NT2/D1 (cell line): ENCODE data around the gene CD81.
"Not testable (repeated sequence)": the region's sequence is repeated elsewhere in the genome, so short reads cannot be mapped to it uniquely, and the experiment has no call there.

Experiments used
- DNase-seq: peaks from one replicate; pipeline ENCODE4 v3.0.0-alpha.2; 2011; ENCODE audit warnings: low read depth, low spot score
- H3K27me3 ChIP-seq: 2 replicates; pipeline ENCODE4 v1.6.0; 2011; ENCODE audit warnings: mild to moderate bottlenecking; ENCODE audit not compliant: insufficient read length, insufficient read depth
- H3K36me3 ChIP-seq: 2 replicates; pipeline ENCODE4 v1.6.1; 2011; ENCODE audit warnings: mild to moderate bottlenecking, low read length, mixed read lengths; ENCODE audit not compliant: insufficient read depth, insufficient read length
- H3K4me1 ChIP-seq: 2 replicates; pipeline ENCODE4 v1.5.1; 2011; ENCODE audit not compliant: insufficient read depth, insufficient read length
- H3K4me3 ChIP-seq: 2 replicates; pipeline ENCODE4 v1.5.1; 2011; ENCODE audit warnings: low read depth; ENCODE audit not compliant: insufficient read length
- H3K9ac ChIP-seq: 2 replicates; pipeline ENCODE4 v1.6.0; 2011; ENCODE audit warnings: low read depth; ENCODE audit not compliant: insufficient read length
- H3K9me3 ChIP-seq: 2 replicates; pipeline ENCODE4 v1.5.1; 2011; ENCODE audit warnings: mild to moderate bottlenecking, low read length; ENCODE audit not compliant: insufficient read depth
- SUZ12 ChIP-seq: IDR thresholded peaks from 2 replicates; pipeline ENCODE4 v1.6.1; 2011; ENCODE audit not compliant: insufficient read length, insufficient read depth; ENCODE audit errors: extremely low read depth
- YY1 ChIP-seq: IDR thresholded peaks from 2 replicates; pipeline ENCODE4 v1.6.1; 2011; ENCODE audit not compliant: insufficient read length, insufficient read depth
- ZNF274 ChIP-seq: IDR thresholded peaks from 2 replicates; pipeline ENCODE4 v1.6.1; 2011; ENCODE audit warnings: mild to moderate bottlenecking, low read depth, low read length

Gene CD81, protein sequence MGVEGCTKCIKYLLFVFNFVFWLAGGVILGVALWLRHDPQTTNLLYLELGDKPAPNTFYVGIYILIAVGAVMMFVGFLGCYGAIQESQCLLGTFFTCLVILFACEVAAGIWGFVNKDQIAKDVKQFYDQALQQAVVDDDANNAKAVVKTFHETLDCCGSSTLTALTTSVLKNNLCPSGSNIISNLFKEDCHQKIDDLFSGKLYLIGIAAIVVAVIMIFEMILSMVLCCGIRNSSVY

DNA sequence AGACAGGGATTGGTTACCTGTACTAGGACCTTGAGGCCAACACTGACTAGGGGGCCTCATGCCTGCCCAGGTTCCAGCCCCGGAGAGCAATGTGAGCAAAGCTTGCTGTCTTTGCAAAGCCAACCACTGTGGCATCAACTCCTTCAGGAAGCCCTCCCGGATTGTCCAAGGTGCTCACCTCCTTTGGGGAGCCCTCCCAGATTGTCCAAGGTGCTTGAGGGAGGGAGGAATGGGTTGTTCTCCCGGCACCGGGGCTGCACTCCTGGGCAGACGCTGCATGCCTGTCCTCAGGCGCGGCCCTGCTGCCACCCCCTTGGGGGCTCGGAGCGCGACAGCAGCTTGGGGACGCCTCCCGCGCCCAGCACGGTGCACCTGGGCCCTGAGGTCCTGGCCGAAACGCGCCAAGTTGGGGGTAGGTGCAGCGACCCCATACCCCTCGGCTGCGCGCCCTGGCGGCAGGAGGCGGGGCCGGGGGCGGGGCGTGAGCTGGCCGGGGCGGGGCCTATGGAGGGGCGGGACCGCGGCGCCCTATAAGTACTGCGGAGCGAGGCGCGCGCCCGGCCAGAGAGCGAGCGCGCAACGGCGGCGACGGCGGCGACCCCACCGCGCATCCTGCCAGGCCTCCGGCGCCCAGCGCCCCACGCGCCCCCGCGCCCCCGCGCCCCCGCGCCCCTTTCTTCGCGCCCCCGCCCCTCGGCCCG, at the start of gene CD81:
CD81 (plus strand) TSS at position 560 of the 701 bp plus-strand sequence. CDS start 240 bp downstream, outside the sequence.
- Histone ChIP-seq H3K9ac (peak within 1 kb of the TSS; percentile 97), H3K4me3 (peak within 1 kb of the TSS; percentile 98), H3K9me3 (no peaks in the 10 kb centered on the region), H3K27me3 (peaks cover 12% of the 10 kb centered on the region), H3K36me3 (peaks cover 39% of the 10 kb centered on the region), H3K4me1 (peaks cover 32% of the 10 kb centered on the region)
- TF ChIP-seq SUZ12 (no peak), YY1 (no peak), ZNF274 (no peak)
- no peak for DNase-seq

DNA sequence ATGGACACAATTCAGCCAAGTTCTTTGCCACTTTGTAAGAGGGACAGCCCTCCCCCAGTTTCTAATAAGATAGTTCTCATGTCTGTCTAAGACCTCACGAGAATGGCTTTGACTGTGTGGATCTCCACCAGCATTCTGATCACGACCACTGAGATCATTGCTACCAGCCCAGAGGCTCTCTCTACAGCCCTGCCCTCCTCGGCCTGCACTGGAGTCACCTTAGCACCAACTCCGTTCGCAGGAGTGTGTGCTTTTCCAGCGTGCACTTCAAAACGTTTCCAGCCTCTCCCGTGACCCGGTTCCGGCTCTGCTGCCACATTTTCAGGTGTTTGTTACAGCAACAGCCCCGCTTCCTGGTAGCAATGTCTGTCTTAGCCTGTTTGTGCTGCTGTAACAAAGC, 49.1 kb upstream of the CD81 start:
- peaks cover 24% of the 10 kb centered on the region for H3K9me3 ChIP-seq
- DNase-seq, result no peak
- TF ChIP-seq SUZ12, result no peak
- TF ChIP-seq ZNF274, result no peak
- TF ChIP-seq YY1, result no peak
- no peaks in the 10 kb centered on the region for H3K4me1 ChIP-seq
- no peaks in the 10 kb centered on the region for H3K36me3 ChIP-seq
- H3K9ac ChIP-seq, result no peak overlapping the region
- no peaks in the 10 kb centered on the region for H3K27me3 ChIP-seq
- H3K4me3 ChIP-seq, result no peak overlapping the region

DNA sequence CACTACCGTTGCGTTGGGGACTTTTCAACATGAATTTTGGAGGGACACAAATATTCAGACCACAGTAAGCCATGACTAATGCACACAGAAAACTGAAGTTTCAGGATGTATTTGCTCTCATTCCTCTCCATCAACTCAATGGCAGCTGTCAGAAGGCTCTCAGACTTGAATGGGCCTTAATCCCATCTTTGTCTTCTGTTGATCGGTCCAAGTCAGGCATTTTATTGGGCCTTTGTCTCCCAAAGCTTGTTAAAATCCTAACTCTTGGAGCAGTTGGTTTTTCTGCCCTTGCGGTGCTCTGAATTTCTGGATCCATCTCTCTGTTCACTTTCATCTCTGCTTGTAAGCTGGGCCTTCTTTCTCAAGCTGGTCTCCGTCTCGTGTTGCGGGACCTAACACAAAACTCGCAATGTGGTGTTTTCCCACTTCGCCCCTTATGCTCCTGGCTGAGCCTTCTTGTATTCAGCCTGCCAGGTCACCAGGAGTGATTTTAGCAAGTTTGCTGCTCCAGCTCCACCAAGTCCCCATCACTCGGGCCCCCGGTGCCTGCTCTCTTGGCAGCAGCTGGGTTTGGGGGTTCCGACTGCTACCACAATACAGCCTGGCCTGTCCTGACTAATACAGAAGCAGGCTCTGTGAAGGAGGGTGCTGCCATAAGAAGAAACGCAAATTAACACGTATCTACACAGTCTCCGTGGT, 48.3 kb upstream of the CD81 start:
- no peak for TF ChIP-seq SUZ12
- no peak for TF ChIP-seq YY1
- TF ChIP-seq ZNF274, result no peak
- no peaks in the 10 kb centered on the region for H3K27me3 ChIP-seq
- no peak for DNase-seq
- no peak overlapping the region for H3K4me3 ChIP-seq
- no peak overlapping the region for H3K9ac ChIP-seq
- H3K9me3 ChIP-seq, result peaks cover 24% of the 10 kb centered on the region
- H3K4me1 ChIP-seq, result no peaks in the 10 kb centered on the region
- no peaks in the 10 kb centered on the region for H3K36me3 ChIP-seq

DNA sequence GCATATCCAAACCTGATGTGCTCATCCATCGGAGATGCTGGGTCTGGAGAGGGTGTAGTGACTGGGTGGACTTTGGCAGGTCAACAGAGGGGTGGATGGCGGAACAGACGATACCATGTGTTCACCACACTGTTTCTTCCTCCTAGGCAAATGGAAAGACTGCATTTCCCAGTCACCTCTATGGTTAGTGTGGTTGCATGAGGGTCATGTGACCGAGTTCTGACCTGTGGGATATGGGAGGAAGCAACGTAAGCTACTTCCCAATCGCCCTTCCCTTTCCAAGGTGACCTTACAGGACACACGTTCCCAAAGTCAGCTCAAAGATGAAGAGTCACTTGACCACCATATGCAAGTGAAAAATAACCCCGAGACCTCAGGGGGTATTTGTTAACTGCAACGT, 47.6 kb upstream of the CD81 start:
- TF ChIP-seq YY1 (no peak), SUZ12 (no peak), ZNF274 (no peak)
- H3K9me3 ChIP-seq, result peaks cover 24% of the 10 kb centered on the region
- no peak overlapping the region for H3K9ac ChIP-seq
- no peak for DNase-seq
- no peaks in the 10 kb centered on the region for H3K36me3 ChIP-seq
- H3K27me3 ChIP-seq, result no peaks in the 10 kb centered on the region
- no peaks in the 10 kb centered on the region for H3K4me1 ChIP-seq
- no peak overlapping the region for H3K4me3 ChIP-seq

DNA sequence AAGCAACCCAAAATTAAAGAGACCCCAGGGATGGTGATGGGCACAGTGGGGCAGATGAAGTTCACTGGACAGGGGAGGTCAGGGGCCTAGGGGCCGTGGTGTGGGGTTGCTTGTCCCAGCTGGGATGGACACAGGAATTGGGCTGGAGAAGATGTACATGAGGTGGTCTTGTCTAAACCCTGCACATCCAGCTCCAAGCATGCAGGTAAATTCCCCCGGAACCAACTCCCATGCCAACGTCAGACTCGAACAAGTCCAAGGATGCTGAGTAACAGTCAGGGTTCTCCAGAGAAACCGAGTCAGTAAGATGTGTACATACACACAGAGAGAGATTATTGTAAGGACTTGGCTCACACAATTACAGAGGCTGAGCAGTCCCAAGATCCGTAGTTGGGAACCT, 46.4 kb upstream of the CD81 start:
- Histone ChIP-seq H3K9me3 (peaks cover 24% of the 10 kb centered on the region), H3K9ac (no peak overlapping the region), H3K27me3 (no peaks in the 10 kb centered on the region), H3K36me3 (no peaks in the 10 kb centered on the region), H3K4me3 (no peak overlapping the region), H3K4me1 (no peaks in the 10 kb centered on the region)
- TF ChIP-seq SUZ12 (no peak), YY1 (no peak), ZNF274 (no peak)
- DNase-seq, result no peak

DNA sequence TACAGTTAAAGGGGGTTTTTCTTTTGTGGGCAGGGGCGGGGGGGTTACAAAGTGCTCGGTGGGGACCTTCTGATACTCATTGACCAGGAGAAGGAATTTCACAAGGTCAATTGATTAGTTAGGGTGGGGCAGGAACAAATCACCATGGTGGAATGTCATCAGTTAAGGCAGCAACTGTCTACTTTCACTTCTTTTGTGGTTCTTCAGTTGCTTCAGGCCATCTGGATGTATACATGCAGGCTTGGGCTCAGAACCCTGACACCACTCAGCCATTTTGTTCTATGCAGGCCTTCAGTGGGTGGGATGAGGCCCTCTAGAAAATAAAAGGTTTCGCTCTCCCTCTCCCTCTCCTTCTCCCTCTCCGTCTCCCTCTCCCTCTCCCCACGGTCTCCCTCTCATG, 45.7 kb upstream of the CD81 start:
- no peaks in the 10 kb centered on the region for H3K27me3 ChIP-seq
- H3K4me1 ChIP-seq, result no peaks in the 10 kb centered on the region
- no peaks in the 10 kb centered on the region for H3K36me3 ChIP-seq
- no peak overlapping the region for H3K9ac ChIP-seq
- no peak overlapping the region for H3K4me3 ChIP-seq
- no peak for DNase-seq
- peaks cover 24% of the 10 kb centered on the region for H3K9me3 ChIP-seq
- no peak for TF ChIP-seq SUZ12
- no peak for TF ChIP-seq ZNF274
- TF ChIP-seq YY1, result no peak

DNA sequence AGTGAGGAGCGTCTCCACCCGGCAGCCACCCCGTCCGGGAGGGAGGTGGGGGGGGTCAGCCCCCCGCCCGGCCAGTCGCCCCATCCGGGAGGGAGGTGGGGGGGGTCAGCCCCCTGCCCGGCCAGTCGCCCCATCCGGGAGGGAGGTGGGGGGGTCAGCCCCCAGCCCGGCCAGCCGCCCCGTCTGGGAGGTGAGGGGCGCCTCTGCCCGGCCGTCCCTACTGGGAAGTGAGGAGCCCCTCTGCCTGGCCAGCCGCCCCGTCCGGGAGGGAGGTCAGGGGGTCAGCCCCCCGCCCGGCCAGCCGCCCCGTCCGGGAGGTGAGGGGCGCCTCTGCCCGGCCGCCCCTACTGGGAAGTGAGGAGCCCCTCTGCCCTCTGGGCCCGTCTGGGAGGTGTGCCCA, 44.5 kb upstream of the CD81 start:
- DNase-seq, H3K4me3 ChIP-seq, H3K36me3 ChIP-seq, H3K9ac ChIP-seq, H3K27me3 ChIP-seq, H3K4me1 ChIP-seq: not testable (repeated sequence)
- H3K9me3 ChIP-seq, result peaks cover 24% of the 10 kb centered on the region

DNA sequence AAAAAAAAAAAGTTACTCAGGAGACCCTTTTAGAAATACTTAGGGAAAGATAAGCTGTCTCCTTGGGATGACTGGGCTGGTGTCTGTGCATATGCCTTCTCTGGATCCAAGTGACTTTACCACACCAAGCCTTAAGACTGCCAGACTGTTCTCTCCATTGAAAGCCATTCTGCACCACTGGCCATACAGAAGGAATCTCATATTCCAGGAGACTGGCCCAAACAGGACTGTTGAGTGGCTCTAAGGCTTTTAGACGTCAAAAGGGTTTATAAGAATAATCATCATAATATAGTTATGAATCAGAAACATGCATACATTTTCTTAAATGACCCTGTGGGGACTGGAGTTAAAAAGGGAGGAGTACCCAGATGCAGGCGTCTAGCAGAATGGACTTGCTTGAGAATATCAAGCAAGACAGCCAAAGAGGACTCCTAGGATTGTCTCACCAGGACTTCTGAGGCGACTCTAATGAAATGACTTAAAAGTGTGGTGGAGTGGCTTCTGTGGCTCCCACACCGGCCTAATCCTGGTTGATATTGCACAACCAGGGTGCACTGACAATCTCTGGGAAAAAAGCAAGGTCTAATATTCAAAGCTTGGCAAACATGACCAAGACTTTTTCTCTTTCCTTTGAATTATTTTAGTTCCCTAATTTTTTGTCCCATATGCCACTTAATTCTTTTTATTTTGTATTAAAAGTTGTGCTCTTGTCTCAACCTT, 43.5 kb upstream of the CD81 start:
- not testable (repeated sequence) for H3K36me3 ChIP-seq, H3K27me3 ChIP-seq, H3K9ac ChIP-seq, H3K4me3 ChIP-seq, H3K4me1 ChIP-seq, DNase-seq
- peaks cover 24% of the 10 kb centered on the region for H3K9me3 ChIP-seq

DNA sequence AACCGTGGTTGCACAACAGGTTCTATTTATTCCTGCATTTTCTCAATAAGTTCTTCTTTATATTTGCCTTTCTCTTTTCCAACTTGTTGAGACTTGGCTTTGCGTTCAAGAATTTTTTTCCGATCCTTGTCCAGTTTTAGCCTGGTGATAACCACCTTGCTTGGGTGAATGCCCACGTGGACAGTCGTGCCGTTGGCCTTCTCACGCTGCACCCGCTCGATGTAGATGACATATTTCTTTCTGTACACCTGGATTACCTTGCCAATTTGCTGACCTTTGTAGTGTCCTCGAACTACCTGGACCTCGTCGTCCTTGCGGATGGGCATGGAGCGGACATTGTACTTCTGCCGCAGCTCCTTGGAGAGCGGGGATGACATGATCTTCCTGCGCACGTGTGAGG, 41.8 kb upstream of the CD81 start:
- H3K27me3 ChIP-seq, H3K4me3 ChIP-seq, H3K9ac ChIP-seq, H3K36me3 ChIP-seq, DNase-seq, H3K4me1 ChIP-seq: not testable (repeated sequence)
- peaks cover 15% of the 10 kb centered on the region for H3K9me3 ChIP-seq

DNA sequence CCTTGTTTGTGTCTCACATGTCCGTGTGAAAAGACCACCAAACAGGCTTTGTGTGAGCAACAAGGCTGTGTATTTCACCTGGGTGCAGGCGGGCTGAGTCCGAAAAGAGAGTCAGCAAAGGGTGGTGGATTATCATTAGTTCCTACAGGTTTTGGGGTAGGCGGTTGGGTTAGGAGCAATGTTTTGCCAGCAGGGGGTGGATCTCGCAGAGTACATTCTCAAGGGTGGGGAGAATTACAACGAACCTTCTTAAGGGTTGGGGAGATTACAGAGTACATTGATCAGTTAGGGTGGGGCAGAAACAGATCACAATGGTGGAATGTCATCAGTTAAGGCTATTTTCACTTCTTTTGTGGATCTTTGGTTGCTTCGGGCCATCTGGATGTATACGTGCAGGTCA, 38.4 kb upstream of the CD81 start:
- H3K36me3 ChIP-seq, DNase-seq: not testable (repeated sequence)

More for the DNA sequence above, 38.4 kb upstream of the CD81 start:
- H3K4me3 ChIP-seq, H3K9ac ChIP-seq, H3K27me3 ChIP-seq, H3K4me1 ChIP-seq: not testable (repeated sequence)
- H3K9me3 ChIP-seq, result peaks cover 23% of the 10 kb centered on the region
